Prostate gland (tissue), 2 donors: ENCODE measurements around the gene FBXL17. TPM values are rescaled to one million over a fixed set of nuclear protein-coding genes. Genes with fewer than 3 reads are reported as not detected.

ENCODE experiments used
- DNase-seq: peaks from one replicate; pipeline ENCODE4 v3.0.0-alpha.2; 2019; ENCODE audit warnings: low spot score
- H3K27ac ChIP-seq, 2 donors: fragments of 200-600 bp; sonication (generic); 2 replicates each; pipeline ENCODE4 v1.5.1; 2017 to 2019
- H3K27me3 ChIP-seq: fragments of 200-600 bp; sonication (generic); replicated peaks from 2 replicates; pipeline ENCODE4 v1.5.1; 2019; ENCODE audit not compliant: insufficient read depth
- H3K36me3 ChIP-seq, 2 donors: fragments of 200-600 bp; sonication (generic); 1 replicate in 1 of 2; 2 replicates in 1 of 2; pipeline versions ENCODE4 v1.5.1 to v1.8.1; 2017 to 2019
- H3K4me1 ChIP-seq: fragments of 200-600 bp; sonication (generic); replicated peaks from 2 replicates; pipeline ENCODE4 v1.5.1; 2019
- H3K4me3 ChIP-seq, 2 donors: fragments of 200-600 bp; sonication (generic); 2 replicates each; pipeline ENCODE4 v1.5.1; 2017 to 2019
- H3K9me3 ChIP-seq: fragments of 200-600 bp; sonication (generic); 2 replicates; pipeline ENCODE4 v1.5.1; 2017
- CTCF ChIP-seq, 4 experiments: fragments of 200-600 bp in 2 of 4; fragments of 450-650 bp in 2 of 4; sonication (generic) in 2 of 4; IDR thresholded peaks; 1 replicate in 3 of 4; 2 replicates in 1 of 4; pipeline ENCODE4 v1.5.1; 2016 to 2019; ENCODE audit warnings: antibody characterized with exemption in 4 of 4, mild to moderate bottlenecking in 2 of 4, moderate library complexity in 2 of 4
- POLR2A ChIP-seq: fragments of 450-650 bp; IDR thresholded peaks from one replicate; pipeline ENCODE4 v1.6.1; 2016; ENCODE audit warnings: antibody characterized with exemption, mild to moderate bottlenecking
- POLR2AphosphoS5 ChIP-seq: sonication (generic); formaldehyde crosslinking; IDR thresholded peaks from one replicate; pipeline ENCODE4 v1.6.1; 2017; ENCODE audit warnings: antibody characterized with exemption
- WGBS: methylation state at CpG from one replicate; pipeline ENCODE4 v1.1.5; 2018; 5-methylcytosine and 5-hydroxymethylcytosine counted together
- intact Hi-C: fragments of 100-400 bp; cut with DNase I; formaldehyde crosslinking; loops from one replicate; pipeline ENCODE4 v1.14.2; 2022
- total RNA-seq, 2 donors: library from RNA; depleted of rRNA; stranded (reverse); fragments of >200 nt; gene quantifications; one replicate each; pipeline ENCODE4 v1.1.0, GENCODE V29; 2016

The FBXL17 gene
- total RNA-seq, 2 donors from 2014 or later = 14.8 to 30.4 TPM

GRCh38 chr5:107964722-107965121, 417.2 kb downstream of the FBXL17 start:
- TF ChIP-seq POLR2A (no peak), POLR2AphosphoS5 (no peak), CTCF (IDR thresholded peaks at IDR 0.05) (no peak)
- WGBS = 96% methylated on average over 1 of the region's 1 CpG
- H3K4me1 ChIP-seq = no peaks in the 10 kb centered on the region
- no peak for DNase-seq
- no peak overlapping the region for H3K4me3 ChIP-seq
- no peak overlapping the region for H3K27ac ChIP-seq
- H3K9me3 ChIP-seq = no peaks in the 10 kb centered on the region
- intact Hi-C loops = no loop called here
- no peaks in the 10 kb centered on the region for H3K36me3 ChIP-seq
- H3K27me3 ChIP-seq = no peaks in the 10 kb centered on the region

GRCh38 chr5:107959573-107960279, 422.2 kb downstream of the FBXL17 start:
- no peak for DNase-seq
- Histone ChIP-seq H3K4me3 (no peak overlapping the region), H3K9me3 (no peaks in the 10 kb centered on the region), H3K27me3 (no peaks in the 10 kb centered on the region), H3K27ac (no peak overlapping the region), H3K36me3 (no peaks in the 10 kb centered on the region), H3K4me1 (no peaks in the 10 kb centered on the region)
- intact Hi-C loops = no loop called here
- TF ChIP-seq CTCF (IDR thresholded peaks at IDR 0.05) (no peak), POLR2AphosphoS5 (no peak)
- 71% methylated on average over 4 of the region's 4 CpGs for WGBS

- WGBS = 95% methylated on average over 3 of the region's 3 CpGs
- Histone ChIP-seq H3K27ac (no peak overlapping the region), H3K4me3 (no peak overlapping the region), H3K27me3 (no peaks in the 10 kb centered on the region), H3K4me1 (no peaks in the 10 kb centered on the region), H3K36me3 (no peaks in the 10 kb centered on the region), H3K9me3 (no peaks in the 10 kb centered on the region)
- TF ChIP-seq CTCF (IDR thresholded peaks at IDR 0.05) (no peak), POLR2AphosphoS5 (no peak), POLR2A (no peak)
- intact Hi-C loops = no loop called here
- DNase-seq = no peak
Observed at GRCh38 chr5:107958861-107959260, 423.0 kb downstream of the FBXL17 start.

- 99% methylated on average over 3 of the region's 3 CpGs for WGBS
Observed at GRCh38 chr5:107958432-107958831, 423.5 kb downstream of the FBXL17 start.

More at GRCh38 chr5:107958432-107958831, 423.5 kb downstream of the FBXL17 start:
- Histone ChIP-seq H3K4me1 (no peaks in the 10 kb centered on the region), H3K27ac (no peak overlapping the region), H3K27me3 (no peaks in the 10 kb centered on the region), H3K36me3 (no peaks in the 10 kb centered on the region), H3K9me3 (no peaks in the 10 kb centered on the region), H3K4me3 (no peak overlapping the region)
- intact Hi-C loops = no loop called here
- DNase-seq = no peak
- TF ChIP-seq POLR2A = no peak
- no peak for TF ChIP-seq CTCF (IDR thresholded peaks at IDR 0.05)
